ENCODE results near the gene C4orf46.

GRCh38 chr4:158669310-158669709, 2.4 kb downstream of the C4orf46 start:
- no peak for TF ChIP-seq CTCF (conservative IDR thresholded peaks at IDR 0.05; ENCODE audit: low read depth, low read length)
- no peak for TF ChIP-seq EZH2 (IDR thresholded peaks at IDR 0.05; ENCODE audit: borderline replicate concordance, low read depth, low read length, poor library complexity, severe bottlenecking)

All from A673 (cell line).